ENCODE results near the gene GJD4.

GRCh38 chr10:35636956-35637355, 31.8 kb downstream of the GJD4 start:
- TF ChIP-seq CTCF (IDR thresholded peaks at IDR 0.05; ENCODE audit: low read depth, low read length) (no peak), POLR2A (IDR thresholded peaks at IDR 0.05; ENCODE audit: extremely low read depth, insufficient read length) (no peak), MYC (IDR thresholded peaks at IDR 0.05; ENCODE audit: low read depth, low read length) (no peak)
- TF ChIP-seq, protein P1, sequence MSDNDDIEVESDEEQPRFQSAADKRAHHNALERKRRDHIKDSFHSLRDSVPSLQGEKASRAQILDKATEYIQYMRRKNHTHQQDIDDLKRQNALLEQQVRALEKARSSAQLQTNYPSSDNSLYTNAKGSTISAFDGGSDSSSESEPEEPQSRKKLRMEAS (IDR thresholded peaks at IDR 0.05; ENCODE audit: low read depth, low read length) = no peak
